Peyer's patch (tissue), 4 donors: Measurements from ENCODE around the gene KRTAP5-6. TPM values are rescaled to one million over a fixed set of nuclear protein-coding genes. Genes with fewer than 3 reads are reported as not detected.
A peak's percentile ranks its signal among the peaks of the same experiment; 100 is the strongest.

ENCODE experiments used
- DNase-seq, 3 donors: peaks; one replicate each; pipeline ENCODE4 v3.0.0-alpha.2; 2017 to 2019
- H3K27ac ChIP-seq, 4 donors: fragments of 200-600 bp; sonication (generic); one replicate each; pipeline ENCODE4 v1.5.1; 2016 to 2019
- H3K27me3 ChIP-seq, 2 donors: fragments of 200-600 bp; sonication (generic); one replicate each; pipeline ENCODE4 v1.5.1; 2019
- H3K36me3 ChIP-seq, 3 donors: fragments of 200-600 bp; sonication (generic); one replicate each; pipeline ENCODE4 v1.5.1; 2016 to 2019
- H3K4me1 ChIP-seq, 4 donors: fragments of 200-600 bp; sonication (generic); one replicate each; pipeline ENCODE4 v1.5.1; 2016 to 2019
- H3K4me3 ChIP-seq, 4 donors: fragments of 200-600 bp; sonication (generic); 1 replicate in 3 of 4; 2 replicates in 1 of 4; pipeline ENCODE4 v1.5.1; 2016 to 2019; ENCODE audit warnings: mild to moderate bottlenecking in 1 of 4
- H3K9me3 ChIP-seq, 4 donors: fragments of 200-600 bp; sonication (generic); one replicate each; pipeline ENCODE4 v1.5.1; 2016 to 2019; ENCODE audit warnings: mild to moderate bottlenecking in 1 of 4
- POLR2A ChIP-seq, 2 donors: fragments of 450-650 bp; IDR thresholded peaks; one replicate each; pipeline ENCODE4 v1.5.1; 2017; ENCODE audit warnings: antibody characterized with exemption in 2 of 2, mild to moderate bottlenecking in 2 of 2, moderate library complexity in 2 of 2
- total RNA-seq, 4 donors: library from RNA; depleted of rRNA; stranded (reverse); fragments of >200 nt; gene quantifications; one replicate each; pipeline ENCODE4 v1.1.0, GENCODE V29; 2016
- TF ChIP-seq, protein P1 (sequence below), 6 experiments: fragments of 450-650 bp in 4 of 6; fragments of 200-600 bp in 2 of 6; sonication (generic) in 1 of 6; IDR thresholded peaks; one replicate each; pipeline ENCODE4 v1.5.1; 2017 to 2019; ENCODE audit warnings: antibody characterized with exemption in 6 of 6, mild to moderate bottlenecking in 3 of 6, moderate library complexity in 1 of 6

Gene KRTAP5-6
- total RNA-seq, 4 donors from 2014 or later, result not detected

DNA sequence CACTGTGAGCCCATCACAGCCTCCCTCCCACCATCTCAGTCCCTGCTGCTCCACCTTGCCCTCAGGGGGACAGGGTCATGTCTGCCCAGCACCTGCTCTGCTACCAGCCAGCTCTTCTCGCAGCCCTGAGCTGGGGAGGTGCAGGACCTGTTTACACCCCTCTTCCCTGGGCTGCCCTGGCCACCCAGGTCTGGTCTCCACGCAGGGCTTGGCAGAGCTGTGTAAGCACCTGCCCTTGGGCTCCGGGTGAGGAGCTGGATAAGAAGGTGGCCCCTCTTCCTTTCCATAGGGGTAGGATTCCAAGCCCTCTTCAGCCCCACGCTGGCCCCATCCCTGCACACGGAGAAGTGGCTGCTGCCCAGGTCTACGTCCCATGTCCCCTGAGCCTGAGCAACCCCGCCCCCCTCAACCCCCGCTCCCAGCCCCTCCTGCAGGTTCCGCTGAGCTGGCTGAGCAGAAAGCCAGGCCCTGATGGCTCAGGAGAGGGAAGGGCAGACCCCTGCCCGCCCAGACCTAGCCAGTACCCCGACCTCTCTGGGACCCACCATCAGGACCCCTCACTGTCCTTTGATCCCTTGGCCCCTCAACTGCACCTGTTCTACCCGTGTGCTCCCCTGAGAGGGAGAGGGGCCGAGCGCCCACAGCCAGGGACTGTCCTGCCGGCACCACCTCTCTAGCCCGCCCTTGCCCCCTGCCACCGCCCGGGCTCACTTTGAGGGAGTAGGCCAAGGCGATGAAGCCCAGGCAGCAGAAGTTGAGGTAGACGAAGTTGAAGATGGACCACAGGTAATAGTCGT, 50.2 kb downstream of the KRTAP5-6 start:
- Histone ChIP-seq H3K27me3 (peaks cover 0 to 3% of the 10 kb centered on the region in 2 donors), H3K4me3 (peak overlapping the region in 1 of 4 donors; percentile 50), H3K36me3 (peaks cover 0 to 2% (median 0%) of the 10 kb centered on the region in 3 donors), H3K4me1 (peaks cover 0 to 30% (median 15%) of the 10 kb centered on the region in 4 donors), H3K9me3 (no peaks in the 10 kb centered on the region), H3K27ac (no peak overlapping the region)
- peak in 2 of 3 donors; percentile 37 to 42 for DNase-seq
- TF ChIP-seq, protein P1, sequence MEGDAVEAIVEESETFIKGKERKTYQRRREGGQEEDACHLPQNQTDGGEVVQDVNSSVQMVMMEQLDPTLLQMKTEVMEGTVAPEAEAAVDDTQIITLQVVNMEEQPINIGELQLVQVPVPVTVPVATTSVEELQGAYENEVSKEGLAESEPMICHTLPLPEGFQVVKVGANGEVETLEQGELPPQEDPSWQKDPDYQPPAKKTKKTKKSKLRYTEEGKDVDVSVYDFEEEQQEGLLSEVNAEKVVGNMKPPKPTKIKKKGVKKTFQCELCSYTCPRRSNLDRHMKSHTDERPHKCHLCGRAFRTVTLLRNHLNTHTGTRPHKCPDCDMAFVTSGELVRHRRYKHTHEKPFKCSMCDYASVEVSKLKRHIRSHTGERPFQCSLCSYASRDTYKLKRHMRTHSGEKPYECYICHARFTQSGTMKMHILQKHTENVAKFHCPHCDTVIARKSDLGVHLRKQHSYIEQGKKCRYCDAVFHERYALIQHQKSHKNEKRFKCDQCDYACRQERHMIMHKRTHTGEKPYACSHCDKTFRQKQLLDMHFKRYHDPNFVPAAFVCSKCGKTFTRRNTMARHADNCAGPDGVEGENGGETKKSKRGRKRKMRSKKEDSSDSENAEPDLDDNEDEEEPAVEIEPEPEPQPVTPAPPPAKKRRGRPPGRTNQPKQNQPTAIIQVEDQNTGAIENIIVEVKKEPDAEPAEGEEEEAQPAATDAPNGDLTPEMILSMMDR (IDR thresholded peaks at IDR 0.05), result no peak
- no peak for TF ChIP-seq POLR2A (IDR thresholded peaks at IDR 0.05)

Other genes with a start within 250 kb of the KRTAP5-6 start
- 10 to 100 TPM; 34.7 to 50.4 (median 40.5) TPM for gene MOB2, start 210.4 kb upstream of the KRTAP5-6 start, total RNA-seq
- 10 to 100 TPM in 3 of 4 donors, 1 to 10 TPM in 1; 2.5 to 18.4 (median 13.2) TPM for gene DUSP8, start 124.9 kb upstream of the KRTAP5-6 start, total RNA-seq
- gene KRTAP5-1, start 111.9 kb upstream of the KRTAP5-6 start, total RNA-seq, result not detected
- gene KRTAP5-2, start 98.9 kb upstream of the KRTAP5-6 start, total RNA-seq, result not detected
- gene KRTAP5-3, start 88.7 kb upstream of the KRTAP5-6 start, total RNA-seq, result not detected
- not detected for gene KRTAP5-4, start 75.1 kb upstream of the KRTAP5-6 start, total RNA-seq
- not detected for gene KRTAP5-5, start 67.4 kb upstream of the KRTAP5-6 start, total RNA-seq
- gene IFITM10, start 53.4 kb downstream of the KRTAP5-6 start, total RNA-seq, result 1 to 10 TPM in 3 of 4 donors, under 1 TPM in 1; 0.88 to 5.0 (median 3.4) TPM
- 1,000 to 10,000 TPM in 2 of 4 donors, 100 to 1,000 TPM in 2; 129 to 1,688 (median 1,221) TPM for gene CTSD, start 66.7 kb downstream of the KRTAP5-6 start, total RNA-seq
- gene SYT8, start 137.8 kb downstream of the KRTAP5-6 start, total RNA-seq, result 10 to 100 TPM in 3 of 4 donors, not detected in 1; 21.3 to 57.6 (median 44.6) TPM
- 10 to 100 TPM in 1 of 4 donors, 1 to 10 TPM in 2, not detected in 1; 4.7 to 23.9 (median 9.3) TPM for gene TNNI2, start 141.8 kb downstream of the KRTAP5-6 start, total RNA-seq
- gene LSP1, start 155.9 kb downstream of the KRTAP5-6 start, total RNA-seq, result 100 to 1,000 TPM in 1 of 4 donors, 10 to 100 TPM in 3; 10.6 to 175 (median 15.4) TPM
- not detected for gene PRR33, start 194.7 kb downstream of the KRTAP5-6 start, total RNA-seq
- 10 to 100 TPM in 1 of 4 donors, not detected in 3; 14.0 TPM for gene TNNT3, start 222.5 kb downstream of the KRTAP5-6 start, total RNA-seq